Stimulated activated CD4-positive, alpha-beta T cell treated with anti-CD3 and anti-CD28 coated beads, Interleukin-2, amount 100 ng/mL, for 48 hours (primary cell): Measurements from ENCODE around the gene RYR2.

Source experiments
- DNase-seq, 2 donors: peaks; one replicate each; pipeline ENCODE4 v3.0.0-alpha.2; 2020

RYR2 gene

DNA sequence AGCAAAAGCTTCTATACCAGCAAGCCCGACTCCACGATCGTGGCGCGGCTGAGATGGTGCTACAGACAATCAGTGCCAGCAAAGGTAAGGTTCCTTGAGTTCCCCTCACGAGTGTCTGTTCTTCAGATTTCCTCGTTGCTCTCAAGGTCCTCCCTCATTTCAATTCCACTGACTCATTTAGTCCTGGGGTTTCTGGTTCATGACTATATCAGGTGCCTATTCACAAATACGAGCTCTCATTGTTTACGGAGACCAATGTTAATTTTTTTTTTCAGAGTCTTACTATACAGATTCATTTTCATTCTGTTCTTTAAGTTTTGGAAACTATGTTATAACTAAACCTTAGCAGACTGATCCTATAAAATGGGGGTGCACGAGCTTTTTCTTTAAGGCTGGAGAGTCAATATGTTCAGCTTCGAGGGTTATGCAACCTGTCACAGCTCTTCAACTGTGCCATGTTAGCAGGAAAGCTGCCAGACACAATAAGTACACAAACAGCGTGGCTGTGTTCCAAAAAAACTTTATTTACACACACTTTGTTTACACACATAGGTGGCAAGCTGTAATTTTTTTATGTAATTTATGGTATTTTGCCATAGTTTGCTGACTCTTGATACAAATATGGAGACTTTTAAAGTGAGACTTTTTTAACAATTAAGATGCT lies 714.5 kb downstream of the RYR2 start:
- no peak for DNase-seq

DNA sequence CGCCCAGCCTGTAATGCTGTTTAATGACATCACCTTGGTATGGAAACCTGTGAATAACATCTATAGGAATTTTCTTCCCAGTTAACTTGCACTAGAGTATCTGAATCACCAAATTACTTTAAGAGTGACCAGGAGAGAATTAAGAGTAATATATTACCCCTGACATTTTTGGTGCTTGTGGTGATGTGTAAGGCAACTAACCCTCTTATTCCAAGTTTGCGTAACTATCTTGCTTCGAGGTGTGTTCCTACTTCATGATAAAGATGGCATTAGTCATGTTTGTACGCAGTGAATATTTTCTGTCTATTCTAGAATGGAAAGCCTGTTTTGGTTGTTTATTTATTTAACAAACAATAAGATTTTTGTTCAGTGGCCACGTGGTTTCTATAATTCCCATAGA lies 717.4 kb downstream of the RYR2 start:
- DNase-seq, result no peak

DNA sequence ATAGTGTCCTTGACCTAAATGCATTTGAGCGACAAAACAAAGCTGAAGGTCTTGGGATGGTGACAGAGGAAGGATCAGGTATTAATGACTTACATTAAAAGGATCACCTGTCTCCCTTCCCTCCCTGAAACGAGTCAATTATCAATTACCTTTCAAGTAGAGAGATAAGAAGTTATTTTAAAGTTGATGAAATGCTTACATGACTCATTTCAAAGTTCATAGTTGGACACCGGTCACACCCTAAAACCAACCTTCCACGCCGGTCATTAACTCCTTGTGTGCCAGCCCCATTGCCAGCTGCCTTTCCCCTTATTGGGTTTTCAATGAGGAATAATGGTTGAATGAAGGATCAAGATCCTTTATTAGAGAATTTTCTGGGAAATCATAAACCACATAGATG lies 719.0 kb downstream of the RYR2 start:
- no peak for DNase-seq

DNA sequence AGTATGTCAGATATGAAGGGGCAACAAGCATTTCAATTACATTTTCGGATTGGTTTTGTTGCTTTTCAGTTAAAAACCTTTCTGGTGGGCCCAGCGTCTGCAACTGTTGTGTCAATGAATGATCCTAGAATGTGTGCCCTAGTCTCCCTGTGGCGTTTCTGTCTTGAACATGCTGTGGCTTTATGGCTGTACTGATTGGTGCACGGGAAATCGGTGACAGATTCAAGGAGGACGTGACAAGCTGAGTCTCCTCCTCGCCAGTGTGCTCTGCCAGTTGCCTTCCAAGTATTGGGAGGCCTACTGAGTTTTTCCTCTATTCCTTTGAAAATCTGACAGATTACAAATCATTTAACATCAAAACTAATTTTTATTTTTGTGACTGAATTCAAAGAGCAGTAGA lies 721.2 kb downstream of the RYR2 start:
- no peak for DNase-seq

DNA sequence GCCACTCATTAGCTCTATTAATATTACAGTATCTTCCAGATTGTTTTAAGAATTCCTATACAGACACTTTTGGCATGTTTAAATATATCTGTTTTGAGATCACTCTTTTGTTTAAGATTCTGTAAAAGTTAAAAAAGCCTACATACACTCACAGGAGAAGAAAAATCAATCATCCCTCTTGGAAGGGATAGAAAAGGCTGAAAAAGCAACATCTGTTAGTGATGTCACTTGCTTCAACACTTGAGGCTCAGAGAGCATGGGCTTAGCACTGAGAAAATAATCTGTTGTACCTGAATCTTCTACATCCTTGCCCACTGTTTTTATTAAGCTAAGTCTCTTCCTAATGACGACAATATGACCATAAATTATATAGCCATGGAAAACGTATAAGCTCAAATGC lies 721.8 kb downstream of the RYR2 start:
- DNase-seq, result no peak

DNA sequence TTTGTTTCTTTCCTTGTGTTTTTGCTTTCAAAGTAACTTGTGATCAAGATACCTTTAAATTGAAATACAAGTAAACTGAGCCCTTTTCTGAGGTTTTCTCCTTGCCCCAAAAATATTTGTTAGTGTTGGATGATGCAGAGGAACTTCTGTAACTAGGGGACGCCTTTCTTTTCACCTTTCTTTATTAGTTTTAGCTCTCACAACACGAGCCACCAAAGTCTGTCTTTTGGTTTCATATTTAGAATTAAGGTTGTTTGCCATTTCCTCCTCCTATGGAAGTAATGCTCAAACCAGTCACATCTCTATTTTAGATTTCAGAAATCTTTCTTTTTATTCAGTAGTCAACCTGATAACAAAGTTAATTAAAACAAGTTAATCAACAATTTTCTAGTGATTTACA lies 727.9 kb downstream of the RYR2 start:
- no peak for DNase-seq

DNA sequence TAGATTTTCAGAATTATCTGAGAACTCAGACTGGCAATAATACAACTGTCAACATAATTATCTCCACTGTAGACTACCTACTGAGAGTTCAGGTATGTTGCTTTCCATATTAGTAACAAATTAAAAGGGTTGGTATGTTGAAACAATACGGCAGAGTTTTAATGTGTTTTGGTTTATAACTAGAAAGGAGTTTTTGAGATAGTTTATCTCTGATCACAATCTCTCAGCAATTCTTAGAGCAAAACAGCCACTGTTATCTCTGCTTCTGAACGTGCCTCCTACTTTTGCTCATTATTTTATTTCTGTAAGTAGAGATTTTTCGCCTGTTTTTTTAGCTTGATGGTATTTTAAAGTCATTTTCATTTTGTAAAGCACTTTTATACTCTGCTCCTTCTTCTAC lies 730.0 kb downstream of the RYR2 start:
- no peak for DNase-seq

DNA sequence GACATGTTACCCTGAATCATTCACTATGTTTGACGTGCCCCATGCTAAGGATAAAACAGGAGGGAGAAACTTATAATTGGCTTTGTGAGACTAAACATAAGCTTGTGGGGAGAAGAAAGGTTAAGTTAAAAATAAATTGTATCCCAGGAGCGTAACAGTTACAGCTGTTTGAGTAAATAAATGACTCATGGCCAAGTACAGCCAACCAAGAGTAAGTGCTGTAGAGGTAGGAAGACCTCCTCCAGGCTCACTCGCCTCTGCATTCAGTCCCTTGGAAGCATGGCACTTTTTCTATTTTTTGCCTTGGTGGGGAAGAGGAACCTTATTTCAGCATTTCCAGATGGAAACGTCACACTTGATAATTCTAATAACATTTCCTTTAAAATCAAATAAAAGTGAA lies 732.3 kb downstream of the RYR2 start:
- DNase-seq, result no peak

DNA sequence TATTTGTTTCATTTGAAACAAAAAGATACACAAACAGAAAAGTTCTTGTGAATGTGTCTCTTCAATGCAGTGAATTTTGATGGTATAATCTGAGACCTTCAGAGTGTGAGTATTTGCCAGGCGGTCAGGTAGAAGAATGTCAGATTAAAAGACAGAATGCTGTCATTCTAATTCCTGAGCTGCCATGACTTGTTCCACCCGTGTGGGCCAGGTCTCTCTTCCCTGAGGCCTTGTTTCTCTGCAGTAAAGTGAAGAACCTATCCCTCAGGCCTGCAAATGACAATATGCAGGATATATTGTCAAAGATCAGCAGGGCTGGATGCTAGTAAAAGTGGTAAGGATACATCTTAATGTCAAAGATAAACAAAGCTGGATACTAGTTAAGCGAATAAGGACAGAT lies 737.4 kb downstream of the RYR2 start:
- DNase-seq, result no peak

DNA sequence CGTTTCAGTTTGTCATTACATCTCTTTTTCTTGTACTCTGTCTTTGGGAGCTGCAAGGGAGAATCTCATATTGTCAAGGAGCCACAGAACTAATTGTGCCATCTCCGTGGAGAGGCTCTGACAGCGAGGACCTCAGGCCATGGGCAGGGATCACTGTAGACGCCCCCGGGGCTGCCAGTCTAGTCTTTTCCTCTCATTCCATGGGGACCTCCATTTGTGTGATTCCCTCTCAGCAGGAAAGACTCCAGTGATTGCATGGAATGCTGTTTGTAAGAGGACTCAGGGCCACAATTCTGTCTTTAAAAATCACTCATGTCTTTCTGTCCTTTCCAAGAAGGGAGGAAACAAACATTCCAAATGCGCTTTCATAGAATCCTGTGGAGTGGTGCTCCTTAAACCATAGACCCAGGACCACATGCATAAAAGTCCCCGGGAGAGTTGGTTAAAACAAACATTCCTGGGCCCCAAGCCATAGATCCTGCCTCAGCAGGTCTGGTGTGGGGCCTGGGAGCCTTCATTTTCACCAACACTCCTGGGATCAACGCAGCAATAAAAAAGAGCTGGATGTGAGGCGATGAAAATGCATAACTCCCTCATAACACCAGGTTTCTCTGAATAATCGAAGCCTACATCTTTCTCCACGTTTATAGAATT lies 744.2 kb downstream of the RYR2 start:
- DNase-seq, result no peak

DNA sequence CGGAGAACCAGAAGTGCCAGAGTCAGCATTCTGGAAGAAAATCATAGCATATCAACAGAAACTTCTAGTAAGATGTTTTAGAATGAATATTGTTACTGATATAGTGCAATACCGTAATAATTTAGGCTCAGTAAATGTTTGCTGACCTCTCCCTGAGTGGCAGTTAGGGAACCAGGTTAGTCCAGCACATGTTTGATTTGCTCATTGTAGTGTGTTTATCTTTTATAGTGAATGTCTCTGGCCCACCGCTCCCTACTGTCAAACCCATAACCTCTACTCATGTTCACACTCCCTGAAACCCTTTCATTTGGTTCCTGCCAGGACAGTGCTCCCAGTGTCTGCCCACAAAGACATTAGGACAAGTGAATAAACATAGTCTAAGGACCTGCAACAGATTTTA lies 746.1 kb downstream of the RYR2 start:
- no peak for DNase-seq

DNA sequence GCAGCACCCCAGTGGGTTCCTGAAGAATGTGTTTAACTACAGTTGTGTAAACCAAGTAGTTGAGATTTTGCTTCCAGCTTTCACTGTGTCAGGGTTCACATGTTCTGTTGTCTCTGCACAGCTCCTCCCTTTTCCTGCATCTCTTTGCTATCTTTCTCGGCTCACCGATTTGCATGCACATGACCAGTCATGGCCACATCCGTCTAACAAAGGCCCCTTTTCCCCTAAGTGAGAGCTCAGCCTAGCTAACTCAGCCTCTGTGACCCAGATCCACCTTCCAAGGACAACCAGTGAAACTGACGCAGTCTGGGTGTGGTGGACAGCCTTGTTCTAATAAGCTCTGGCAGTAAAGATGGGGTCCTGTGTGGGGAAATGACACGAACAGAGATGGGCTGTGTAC lies 747.6 kb downstream of the RYR2 start:
- DNase-seq, result no peak

DNA sequence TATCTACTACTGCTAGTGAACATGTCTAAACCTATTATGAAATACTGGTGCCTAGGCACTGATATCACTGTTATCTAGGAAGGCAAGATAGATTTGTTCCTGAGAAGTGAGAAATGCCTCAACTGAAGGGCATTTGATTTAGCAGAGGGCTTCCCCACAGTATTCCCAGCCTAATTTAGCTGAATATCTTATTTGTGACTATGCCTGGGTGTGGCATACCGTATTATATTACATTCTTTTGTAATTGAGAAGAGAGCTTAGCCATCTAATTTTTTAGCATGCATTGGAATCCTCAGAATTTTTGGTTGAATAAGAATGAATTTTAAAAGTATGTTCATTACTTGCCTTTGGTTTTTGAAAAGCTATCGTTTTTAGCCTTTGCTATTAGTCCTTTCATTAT lies 749.6 kb downstream of the RYR2 start:
- DNase-seq, result no peak

DNA sequence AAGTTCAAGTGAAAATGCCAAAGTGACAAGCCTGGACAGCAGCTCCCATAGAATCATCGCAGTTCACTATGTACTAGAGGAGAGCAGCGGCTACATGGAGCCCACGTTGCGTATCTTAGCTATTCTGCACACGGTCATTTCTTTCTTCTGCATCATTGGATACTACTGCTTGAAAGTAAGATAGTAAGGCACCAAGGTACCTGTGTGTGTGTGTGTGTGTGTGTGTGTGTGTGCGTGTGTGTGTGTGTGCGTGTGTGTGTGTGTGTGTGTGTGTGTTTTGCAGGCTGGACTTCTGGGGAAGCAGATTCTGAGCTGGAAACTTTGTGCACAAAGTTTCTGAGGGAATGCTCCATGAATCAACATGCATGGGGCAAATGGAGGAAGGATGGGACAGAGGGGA lies 750.2 kb downstream of the RYR2 start:
- DNase-seq, result no peak

DNA sequence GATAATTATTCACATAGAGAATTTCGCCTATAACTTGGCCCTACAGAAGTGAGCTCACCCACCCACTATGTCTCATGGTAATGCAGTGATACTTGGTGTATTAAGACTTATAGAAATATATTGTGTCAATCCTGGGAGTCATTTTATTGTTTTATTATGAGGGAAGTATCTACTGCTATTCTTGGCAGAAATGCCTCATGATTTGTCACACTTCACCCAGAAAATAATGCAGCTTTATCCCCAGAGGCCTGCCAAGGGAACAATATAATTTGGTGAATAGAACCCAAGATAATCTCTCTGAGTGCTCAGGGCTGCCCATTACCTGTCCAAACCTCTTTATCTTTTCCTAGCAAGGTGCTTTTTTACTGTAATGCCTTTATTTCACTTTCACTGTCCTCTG lies 750.7 kb downstream of the RYR2 start:
- no peak for DNase-seq

DNA sequence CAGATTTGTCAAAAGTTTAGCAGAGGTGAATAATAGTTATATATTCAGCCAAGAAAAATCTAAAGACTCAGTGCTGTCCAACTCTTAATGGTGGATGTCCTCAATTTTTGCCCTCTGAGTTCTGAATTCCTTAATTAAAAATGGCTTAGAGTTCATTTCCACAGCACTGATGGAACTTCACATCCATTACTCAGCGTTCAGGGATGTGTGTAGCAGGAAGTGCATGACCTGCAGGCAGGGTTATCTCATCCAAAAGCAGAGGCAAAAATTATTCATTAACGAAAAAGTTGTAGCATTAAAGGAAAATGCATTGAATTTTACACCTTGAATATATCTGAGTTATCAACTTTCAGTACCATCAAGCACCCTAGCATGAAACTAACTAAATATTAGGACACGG lies 752.1 kb downstream of the RYR2 start:
- DNase-seq, result no peak

DNA sequence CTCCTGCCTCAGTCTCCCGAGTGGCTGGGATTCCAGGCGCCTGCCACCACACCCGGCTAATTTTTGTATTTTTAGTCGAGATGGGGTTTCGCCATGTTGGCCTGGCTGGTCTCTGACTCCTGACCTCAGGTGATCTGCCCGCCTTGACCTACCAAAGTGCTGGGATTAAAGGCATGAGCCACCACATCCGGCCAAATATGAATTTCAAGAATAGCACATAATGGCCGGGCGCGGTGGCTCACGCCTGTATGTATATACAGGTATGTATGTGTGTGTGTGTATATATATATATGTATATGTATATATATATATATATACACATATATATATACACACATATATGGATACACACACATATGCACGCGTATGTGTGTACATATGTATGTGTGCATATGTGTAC lies 753.6 kb downstream of the RYR2 start:
- no peak for DNase-seq

DNA sequence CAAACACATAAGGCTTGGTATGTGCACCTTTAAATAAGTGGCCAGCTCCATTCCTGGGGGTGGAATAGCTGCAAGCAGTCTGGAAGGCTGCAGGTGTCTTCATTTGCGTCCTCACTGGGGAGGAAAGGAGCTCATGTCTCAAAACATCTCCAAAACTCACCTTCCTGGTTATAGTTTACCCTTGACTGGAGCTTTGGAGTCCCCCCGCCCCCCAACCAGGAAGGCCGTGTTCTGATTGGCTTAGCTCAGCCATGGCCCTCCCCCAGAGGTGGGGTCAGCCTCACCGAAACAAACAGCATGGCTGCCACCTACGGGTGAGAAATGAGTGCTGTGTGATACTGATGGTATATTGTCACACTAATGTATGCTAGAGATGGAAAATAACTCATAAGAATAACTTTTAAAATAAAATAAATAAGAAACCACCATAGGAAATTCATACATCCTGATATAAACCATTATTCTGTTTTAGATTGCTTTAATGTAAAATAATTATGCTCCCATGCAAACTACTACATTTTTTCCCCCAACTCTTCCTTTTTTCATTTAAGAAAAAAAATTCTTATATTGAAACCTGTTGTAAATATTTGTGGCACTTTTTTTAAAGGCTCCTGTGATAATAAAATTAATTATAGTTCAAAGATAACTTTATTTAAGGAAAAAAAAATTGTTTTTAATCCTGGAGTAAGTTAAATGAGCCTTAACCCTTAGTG lies 757.9 kb downstream of the RYR2 start:
- peak in 1 of 2 donors; percentile 15 for DNase-seq

DNA sequence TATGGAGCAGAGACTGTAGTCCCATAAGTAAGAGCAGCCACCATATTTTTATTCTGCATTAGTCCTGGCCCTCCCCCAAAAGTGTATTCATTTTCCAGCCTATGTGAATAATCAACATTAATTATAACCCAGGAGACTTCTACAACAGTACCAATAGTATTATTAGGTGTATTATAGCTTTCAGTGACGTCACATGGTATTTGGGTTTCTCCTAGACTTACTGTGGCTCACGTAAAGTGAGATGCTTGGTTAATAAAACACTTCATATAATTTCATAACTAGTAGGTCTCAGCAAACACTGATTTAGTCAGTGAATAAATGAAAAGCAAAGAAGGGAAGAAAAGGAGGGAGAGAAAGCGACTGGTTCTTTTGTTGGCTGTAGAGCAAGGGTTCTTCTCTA lies 762.5 kb downstream of the RYR2 start:
- no peak for DNase-seq

DNA sequence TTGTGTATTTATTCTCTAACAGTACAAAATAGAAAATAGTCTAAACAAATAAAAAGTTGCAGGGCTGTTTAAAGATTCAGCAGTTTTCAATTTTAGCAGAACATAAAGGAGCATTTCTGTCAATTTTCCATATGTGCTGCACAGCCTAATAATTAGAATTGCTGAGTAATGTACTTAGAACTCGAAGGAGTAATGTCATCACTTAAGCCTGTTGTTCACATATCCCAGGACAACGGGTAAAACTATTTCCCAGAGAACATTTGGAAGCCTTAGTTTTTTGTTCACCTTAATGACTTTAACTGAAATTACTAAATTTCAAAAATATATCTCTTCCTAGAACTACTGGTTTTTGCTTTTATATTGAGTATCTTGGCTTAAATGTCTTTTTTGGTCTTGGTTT lies 767.1 kb downstream of the RYR2 start:
- no peak for DNase-seq

DNA sequence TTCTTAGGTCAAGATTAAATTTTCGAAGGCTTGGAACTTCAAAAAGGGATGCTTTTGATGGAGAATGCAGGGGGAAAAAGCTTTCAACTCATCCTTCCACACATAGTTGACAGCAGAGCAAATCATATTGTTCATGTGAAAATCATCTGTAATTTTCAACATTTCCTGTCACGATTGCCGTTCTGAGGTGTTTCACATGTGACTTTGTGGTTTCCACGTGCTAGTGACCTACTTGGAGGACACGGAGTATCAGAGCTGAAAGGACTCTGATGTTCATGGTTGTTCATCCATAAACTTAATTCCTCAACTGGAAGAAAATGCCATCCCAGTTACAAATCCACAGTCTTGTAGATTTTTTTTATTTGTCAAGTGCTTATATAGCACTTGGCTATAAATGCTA lies 769.6 kb downstream of the RYR2 start:
- DNase-seq, result no peak

DNA sequence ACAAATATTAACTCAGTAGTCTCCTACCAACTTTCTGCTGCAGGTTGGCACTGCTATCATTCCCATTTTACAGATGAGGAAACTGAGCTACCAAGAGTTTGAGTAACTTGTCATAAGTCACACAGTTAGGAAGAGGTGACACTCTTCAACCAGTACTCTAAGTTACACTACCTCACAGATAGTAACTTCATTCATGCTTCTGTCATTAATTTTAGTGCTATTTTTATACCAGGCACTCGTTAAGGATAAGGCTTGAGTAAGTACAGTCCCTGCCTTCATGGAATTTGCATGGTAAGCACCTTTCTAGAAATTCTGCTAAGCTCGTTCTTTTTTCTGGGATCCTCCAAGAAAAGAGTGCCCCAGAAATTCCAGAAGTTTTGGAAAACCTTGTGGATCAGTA lies 770.1 kb downstream of the RYR2 start:
- no peak for DNase-seq

DNA sequence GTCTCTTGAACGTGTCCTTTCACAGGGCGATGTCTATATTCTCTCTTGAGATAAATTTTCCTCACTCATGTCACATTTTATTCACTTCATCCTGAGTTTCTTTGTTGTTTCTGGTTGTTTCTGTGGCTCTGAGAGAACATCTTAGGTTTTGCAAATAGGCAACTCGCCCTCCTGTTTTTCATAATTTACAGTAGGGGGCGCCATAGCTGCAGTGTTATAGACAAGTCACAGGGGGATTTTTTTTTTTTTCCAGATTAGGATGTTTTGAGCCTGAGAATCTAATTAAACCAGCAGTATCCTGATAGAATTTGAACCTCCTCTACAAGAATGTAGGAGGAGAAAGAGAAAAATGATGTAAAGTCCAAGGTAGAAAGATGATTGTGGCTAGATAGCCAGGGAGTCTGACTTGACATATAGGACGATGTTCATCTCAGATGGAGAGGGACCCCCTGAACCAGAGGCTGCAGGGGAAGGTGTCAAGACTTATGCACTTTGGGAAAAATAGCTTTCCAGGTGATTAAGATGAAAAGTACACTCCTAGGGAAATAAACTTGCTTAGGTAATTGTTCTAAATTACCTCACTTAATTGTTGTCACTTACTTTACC lies 772.4 kb downstream of the RYR2 start:
- no peak for DNase-seq

DNA sequence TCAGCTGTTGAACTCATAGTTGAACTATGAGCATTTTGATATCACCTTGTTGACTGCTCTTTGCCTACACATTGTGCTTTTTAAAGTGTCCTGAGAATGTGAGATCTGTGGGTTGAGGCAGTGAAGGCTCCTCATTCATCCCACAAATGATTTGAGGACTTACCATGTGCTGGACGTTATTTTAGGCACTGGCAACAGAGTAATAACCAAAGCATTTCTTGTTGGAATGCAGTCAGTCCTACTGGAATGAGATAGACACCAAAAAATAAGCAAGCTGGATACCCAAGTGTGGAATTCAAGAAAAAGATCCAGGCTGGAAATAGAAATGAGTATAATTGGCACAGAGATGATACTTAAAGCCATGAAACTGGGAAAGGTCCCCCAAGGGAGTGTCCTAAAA lies 775.3 kb downstream of the RYR2 start:
- DNase-seq, result no peak
